HG03575 (cell line): ENCODE data around the gene SEC31A.
"Not testable (repeated sequence)": the region's sequence is repeated elsewhere in the genome, so short reads cannot be mapped to it uniquely, and the experiment has no call there.

Experiments used
- ATAC-seq: cut with Tn5 transposase; IDR thresholded peaks from one replicate; pipeline ENCODE4 v1.9.1; 2021; ENCODE audit not compliant: unreplicated experiment, insufficient number of reproducible peaks, low FRiP score; ENCODE audit errors: extremely low read depth

The SEC31A gene

DNA sequence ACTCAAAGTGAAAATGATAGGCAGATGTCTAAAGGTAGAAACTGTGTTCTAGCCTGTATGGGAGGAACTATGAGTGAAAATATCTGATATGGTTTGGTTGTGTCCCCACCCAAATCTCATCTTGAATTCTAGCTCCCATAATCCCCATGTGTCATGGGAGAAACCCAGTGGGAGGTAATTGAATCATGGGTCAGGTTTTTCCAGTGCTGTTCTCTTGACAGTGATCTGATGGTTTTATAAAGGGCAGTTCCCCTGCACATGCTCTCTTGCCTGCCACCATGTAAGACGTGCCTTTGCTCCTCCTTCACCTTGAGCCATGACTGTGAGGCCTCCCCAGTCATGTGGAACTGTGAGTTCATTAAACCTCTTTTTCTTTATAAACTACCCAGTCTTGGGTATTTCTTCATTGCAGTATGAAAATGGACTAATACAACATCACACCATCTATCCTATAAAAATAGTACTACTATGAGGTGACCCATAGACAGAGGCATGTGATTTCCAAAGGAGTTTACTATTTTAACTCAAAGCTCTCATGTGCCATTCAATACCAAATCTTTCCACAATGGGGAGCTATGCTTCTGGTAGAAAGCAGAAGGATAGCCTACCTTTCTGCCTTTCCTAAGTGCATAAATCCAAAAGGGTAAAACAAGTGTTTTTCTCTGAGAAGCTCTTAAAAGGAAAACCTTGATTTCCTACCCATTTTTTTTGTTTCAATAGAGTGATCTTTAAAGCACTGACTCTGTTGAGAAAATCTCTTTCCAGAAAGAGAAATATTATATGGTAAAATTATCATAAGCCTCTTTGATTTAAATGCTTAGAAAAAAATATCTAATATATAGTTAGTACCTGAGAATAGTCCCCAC is 38.8 kb downstream of the SEC31A start:
- no peak for ATAC-seq

DNA sequence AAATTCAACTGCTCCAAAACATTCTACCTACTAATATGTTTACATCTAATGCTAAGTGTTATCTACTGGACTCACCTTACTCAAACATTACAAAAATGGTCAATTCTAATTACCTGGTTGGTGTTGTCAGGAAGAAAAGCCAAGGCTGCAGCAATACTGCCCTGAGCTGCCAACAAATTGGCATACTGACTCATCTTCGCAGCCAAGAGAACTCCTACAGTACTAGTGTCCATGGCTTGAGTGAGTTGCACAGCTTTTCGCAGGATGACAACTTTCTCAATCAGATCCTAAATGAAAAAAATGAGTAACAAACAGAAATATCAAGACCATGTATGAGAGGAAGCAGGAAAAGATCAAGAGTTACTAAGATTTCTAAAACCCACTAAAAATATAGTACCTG is 39.6 kb downstream of the SEC31A start:
- no peak for ATAC-seq

DNA sequence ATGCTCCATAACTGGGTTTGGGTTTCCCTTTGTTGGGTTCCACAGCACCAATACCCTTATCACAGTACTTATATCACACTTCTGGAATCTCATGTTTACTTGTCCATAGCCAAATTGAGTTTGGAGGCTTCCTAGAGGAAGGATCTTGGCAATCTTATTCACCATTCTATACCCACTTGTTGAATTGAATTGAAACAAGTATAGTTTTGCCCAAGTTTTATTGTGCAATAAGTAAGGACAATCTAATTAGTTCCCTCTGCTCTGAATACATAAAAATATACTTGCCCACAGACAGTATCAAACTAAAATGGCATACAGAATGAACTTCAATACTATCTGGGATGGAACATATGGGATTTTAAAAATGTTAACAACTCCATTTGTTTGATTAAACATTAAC is 40.3 kb downstream of the SEC31A start:
- no peak for ATAC-seq

DNA sequence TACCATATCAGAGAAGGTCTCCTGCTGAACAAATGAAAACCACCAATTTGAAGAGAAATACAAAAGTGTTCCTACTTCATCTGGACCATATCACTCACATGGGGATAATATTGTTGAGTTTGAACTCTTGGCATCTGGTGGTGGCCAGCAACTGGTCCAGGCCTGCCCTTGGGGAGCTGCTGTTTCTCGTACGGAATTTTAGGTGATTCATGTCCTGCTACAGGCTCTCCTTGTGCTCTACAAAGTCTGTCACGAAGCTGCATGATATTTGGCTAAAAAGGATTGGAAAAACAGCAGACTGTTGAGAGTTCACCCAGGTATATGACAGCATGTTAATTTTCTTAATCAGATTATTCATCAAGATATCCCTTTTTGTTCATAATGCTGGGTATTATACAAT is 42.2 kb downstream of the SEC31A start:
- no peak for ATAC-seq

DNA sequence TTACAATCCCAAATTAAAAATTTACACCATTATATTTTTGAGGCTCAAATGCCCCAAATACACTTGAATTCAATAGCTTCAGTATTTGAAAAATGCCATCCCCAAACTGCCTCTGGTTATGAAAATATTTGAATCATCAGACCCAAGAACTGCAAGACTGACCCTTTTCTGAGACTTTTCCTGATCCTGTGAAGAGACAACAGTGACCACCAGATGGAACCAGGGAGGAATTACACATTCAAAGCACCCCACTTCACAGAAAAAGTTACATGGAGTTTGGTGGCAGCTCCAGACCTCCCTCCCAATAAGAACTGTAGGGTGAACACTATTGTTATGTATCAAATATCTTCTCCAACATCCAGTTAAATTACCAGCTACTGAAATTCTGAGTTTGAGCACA is 48.4 kb downstream of the SEC31A start:
- ATAC-seq: no peak

DNA sequence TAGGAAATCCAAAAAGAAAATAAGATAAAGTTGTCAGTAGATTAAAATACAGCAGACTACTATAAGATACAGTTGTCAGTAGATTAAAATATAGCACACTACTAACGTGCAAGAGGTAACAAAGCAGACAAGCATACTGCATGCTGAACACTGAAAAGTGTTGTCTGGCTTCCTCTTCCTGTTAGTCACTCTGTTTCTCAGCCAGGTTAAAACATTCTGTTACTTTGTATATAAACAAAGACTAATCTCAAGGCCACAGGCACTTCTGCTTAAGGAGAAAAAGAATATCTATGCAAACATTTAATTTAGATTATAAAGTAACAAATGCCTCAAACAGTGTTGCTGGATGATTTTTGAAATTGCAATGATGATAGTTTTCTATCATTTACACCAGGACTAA is 51.3 kb downstream of the SEC31A start:
- no peak for ATAC-seq

DNA sequence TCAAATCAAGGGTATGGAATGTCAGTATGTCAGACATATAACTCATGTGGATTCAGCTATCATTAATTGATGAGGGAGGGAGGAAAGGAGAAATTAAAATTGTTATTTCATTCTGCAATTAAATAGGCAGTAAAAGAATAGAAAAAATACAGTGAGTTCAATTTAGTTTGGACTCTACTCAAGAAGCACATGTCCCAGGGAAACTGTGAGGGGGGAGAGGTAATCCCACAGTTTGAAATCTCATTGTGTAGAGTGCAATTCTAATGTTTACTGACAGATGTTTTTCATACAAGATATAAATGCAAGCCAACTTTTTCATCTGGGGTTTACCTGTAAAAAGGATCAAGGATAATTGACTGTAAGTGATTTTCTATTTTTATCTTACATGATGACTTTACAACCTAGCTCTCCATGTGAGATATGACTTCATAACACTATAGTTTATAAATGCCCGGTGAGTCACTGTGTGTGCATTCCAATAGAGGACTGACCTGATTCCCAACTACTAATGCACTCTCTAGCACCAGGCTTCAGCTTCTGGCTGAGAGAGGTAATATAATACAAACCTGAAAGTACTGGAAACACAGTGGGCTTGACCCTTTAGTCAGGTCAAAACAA is 57.1 kb downstream of the SEC31A start:
- no peak for ATAC-seq

DNA sequence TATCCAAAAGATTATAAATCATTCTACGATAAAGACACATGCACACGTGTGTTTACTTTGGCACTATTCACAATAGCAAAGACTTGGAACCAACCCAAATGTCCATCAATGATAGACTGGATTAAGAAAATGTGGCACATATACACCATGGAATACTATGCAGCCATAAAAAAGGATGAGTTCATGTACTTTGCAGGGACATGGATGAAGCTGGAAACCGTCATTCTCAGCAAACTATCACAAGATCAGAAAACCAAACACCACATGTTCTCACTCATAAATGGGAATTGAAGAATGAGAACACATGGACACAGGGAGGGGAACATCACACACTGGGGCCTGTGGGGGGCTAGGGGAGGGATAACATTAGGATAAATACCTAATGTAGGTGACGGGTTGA is 57.9 kb downstream of the SEC31A start:
- not testable (repeated sequence) for ATAC-seq

DNA sequence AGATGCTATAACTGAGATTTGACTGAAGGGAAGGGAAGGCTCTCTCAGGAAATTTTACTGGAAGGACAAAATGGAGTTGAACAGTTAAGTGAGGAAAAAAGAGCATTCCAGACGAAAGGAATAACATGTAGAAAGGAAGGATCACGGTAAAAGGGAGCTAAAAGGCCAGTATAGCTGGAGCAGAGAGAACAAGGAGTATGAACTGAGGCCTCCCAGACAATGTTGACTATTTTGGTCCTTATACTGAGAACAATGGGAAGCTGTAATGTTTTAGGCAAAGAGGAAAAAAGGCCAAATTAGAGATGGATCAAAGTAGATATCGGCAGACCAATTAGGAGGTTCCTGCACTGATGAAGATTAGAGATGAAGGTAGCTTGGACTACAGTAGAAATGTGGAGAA is 65.5 kb downstream of the SEC31A start:
- ATAC-seq: no peak

DNA sequence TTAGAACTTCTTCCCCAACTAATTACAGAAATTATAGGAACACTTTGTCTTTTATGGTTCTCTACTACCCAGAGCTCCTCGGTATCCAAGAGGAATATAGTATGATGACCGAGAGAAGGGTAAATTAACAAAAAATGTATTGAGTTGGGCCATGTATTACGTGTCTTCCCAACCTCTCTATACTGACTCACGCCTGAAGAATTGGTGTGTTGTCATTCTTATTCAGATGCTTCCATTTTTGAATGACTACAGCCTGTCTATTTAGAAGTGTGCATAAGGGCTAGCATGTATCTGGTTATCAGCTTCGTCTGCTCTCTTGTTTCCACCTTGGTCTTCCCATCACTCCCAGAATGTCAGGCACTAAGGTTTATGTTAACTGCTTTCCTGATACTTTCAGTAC is 67.9 kb downstream of the SEC31A start:
- no peak for ATAC-seq

DNA sequence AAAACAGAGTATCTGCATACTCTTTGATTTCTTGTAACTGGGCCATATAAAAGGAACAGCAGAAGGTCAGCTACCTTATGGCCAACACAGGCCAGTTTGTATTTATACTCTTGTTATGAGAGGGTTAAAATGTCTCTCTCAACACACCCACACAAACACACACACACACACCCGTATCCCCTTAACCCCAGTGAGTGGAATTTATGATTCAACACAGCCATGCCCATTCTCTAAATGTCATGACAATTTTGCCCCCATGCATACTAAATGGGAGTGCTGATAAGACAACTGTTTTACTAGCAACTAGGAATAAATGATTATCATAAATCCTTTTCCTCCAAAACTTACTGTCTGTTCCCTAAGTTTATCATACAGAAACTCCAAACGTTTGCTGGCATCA is 70.3 kb downstream of the SEC31A start:
- ATAC-seq: no peak

DNA sequence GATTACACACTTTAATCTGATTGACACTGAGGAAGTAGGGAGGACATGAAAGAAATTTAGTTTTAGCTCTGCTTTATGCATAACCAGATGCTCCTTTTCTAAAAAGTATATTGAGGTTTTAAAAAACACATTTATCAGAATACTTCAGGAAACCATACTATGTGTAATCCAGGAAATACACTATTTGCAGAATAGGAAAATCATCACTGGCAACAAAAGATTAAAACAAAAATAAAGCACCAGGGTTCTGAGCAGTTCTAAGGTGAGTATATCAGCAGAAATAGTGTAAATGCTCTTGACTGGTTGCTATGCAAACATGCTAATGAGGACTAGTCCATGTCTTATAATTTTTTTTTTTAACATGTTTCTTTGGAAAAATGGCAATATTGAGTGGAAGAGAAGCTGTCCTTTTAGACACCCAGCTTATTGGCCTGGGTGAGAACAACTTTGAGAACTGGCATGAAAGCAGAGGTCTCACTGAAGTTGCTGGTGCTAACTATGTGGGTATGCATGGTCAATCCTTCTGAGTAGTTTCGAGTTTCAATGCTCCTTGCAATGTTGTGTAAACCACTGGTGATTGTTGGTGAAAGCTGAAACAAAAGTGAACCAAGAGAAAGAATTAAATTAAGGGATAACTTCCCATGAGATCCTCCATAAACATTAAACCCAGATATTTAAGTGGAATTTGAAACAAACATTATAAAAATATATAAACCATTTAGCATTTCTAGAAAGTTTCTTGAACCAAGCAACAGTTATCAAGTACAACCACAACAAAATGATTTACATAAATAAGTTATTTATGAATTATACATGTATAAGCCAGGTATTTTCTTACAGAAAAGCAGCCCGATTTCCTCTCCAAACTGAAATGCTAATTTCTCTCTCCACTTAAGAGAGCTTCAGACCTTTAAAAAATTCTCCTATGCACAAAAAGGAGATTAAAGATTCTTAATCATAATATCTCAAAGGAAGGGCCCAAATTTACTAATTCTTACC is 72.0 kb downstream of the SEC31A start:
- no peak for ATAC-seq

DNA sequence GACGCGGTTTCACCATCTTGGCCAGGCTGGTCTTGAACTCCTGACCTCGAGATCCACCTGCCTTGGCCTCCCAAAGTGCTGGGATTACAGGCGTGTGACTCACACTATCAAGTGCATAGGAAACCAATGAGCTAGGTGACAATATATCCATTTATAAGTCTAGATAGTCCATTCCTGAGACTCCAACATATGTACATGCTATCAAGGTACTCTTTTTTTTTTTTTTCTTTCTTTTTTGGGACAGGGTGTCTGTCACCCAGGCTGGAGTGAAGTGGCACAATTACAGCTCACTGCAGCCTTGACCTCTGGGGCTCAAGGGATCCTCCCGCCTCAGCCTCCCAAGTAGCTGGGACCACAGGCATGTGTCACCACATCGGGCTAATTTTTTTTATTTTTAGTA is 74.1 kb downstream of the SEC31A start:
- not testable (repeated sequence) for ATAC-seq

DNA sequence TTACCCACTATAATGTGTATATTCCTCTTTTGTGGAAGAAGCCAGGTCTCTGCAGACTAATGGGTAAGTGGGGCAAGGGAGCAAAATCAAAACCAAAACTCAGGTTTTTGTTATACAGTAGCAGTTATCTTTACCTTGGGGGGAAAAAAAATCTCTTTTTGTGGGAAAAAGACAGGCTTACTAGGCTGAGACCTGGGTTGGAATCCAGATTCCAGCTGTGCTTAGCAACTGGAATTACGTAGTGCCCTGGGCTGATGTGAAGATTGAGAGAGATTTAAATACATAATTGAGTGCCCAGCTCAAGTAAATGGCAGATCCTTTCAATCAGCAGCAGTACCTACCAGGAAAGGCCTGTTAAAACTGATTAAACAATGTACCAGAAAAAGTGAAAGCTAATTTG is 76.9 kb downstream of the SEC31A start:
- ATAC-seq: no peak

DNA sequence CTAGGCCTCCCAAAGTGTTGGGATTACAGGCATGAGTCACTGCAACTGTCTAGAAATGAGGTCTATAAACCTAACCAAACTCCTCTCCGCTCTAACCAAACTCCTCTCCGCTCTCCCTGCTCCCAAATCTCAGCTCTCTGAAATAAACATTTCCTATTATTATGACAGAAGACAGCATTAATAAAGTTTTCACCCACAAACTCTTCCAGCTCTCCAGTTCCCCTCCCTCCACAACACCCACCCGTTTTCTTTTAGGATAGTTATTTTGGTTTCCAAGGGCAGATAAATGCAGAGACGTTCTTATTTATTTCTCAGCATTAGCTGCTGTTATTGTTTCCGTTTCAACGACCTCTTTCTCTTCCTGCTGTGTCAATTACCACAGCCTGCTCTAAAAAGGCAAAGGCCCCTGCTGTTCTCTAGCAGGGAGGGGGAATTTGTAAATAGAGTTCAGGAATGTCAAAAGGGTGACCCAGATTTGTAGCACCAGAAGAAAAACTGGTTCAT is 79.1 kb downstream of the SEC31A start:
- no peak for ATAC-seq

DNA sequence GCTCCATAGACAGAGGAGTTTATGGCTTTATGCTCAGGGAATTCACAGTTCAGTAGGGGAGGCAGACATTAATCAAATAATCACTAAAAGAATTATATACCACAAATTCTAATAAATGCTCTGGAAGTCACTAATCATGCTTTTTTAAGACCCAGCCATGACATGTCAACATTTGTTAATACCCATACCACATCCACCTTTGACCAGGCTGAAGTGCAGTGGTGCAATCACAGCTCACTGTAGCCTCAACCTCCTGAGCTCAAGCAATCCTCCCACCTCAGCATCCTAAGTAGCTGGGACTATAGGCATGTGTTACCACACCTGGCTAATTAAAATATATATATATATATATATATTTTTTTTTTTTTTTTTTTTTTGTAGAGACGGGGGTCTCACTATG is 79.6 kb downstream of the SEC31A start:
- no peak for ATAC-seq

DNA sequence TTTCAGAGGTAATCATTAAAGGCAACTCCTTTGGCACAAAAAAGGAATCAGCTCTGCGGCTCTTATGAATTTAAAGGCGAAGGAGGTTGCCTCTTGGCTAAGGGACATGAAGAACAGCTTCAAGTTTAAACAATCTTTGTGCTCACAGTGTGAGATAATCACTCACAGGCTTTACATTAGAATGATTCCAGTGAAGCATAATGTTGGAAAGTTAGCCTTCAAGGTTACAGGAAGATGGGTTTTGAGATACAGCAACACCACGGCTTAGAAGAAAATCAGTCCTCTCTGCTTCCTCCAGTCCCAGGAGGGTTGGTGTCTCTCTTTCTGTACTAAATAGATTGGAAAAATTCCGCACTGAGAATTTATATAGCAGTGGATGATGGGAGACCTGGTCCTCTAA is 80.8 kb downstream of the SEC31A start:
- ATAC-seq: no peak

DNA sequence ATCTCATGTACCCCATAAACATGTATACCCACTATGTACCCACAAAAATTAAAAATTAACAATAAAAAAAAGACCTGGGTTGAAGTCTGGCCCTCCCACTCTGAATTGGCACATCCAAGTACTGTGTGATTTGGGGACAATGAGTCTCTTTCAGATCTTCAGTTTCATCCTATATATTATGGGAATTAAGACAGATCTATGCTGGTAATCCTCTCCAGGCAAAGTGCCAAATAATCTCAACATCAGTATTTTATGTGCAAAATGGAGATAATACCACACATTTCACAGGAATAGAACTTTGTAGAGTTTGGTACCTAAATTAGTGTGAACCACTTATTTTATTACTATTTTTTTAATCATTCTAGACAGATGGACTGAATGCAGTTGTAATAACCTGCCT is 81.3 kb downstream of the SEC31A start:
- no peak for ATAC-seq

DNA sequence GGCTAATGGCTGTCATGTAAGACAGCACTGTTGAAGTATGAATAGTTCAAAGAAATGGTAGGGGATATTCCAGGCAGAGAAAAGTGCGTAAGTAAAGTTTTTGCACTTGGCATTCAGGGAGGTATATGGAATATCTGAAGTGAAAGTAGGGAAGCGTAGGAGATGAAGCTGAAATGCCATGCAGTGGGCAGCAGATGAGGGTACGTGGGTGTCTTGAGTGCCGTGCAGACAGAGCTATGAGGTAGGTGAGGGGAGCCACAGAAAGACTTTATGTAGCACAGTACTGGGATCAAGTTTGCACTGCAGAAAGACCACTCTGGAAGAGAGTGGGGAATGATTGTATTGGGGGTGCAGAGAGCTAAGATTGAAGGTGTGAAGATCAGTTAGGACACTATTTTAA is 87.2 kb downstream of the SEC31A start:
- no peak for ATAC-seq
